ENCODE results near the gene LRRC18.

LRRC18 gene

GRCh38 chr10:48884179-48885045 lies 55.2 kb downstream of the LRRC18 start:
- Histone ChIP-seq H3K27ac (ENCODE audit: extremely low read depth, low read depth, low read length) (no peak overlapping the region), H3K36me3 (ENCODE audit: control insufficient read depth in 2 of 2, insufficient read depth in 1 of 2, low read length in 2 of 2) (no peaks in the 10 kb centered on the region), H3K4me3 (ENCODE audit: low read depth, low read length) (no peak overlapping the region), H3K9me3 (ENCODE audit: control insufficient read depth, insufficient read depth, low read depth, low read length) (no peaks in the 10 kb centered on the region), H3K4me1 (ENCODE audit: control insufficient read depth, insufficient read depth, low read length) (no peaks in the 10 kb centered on the region)
- no peak for TF ChIP-seq KLF7 (tag by site-specific recombination; IDR thresholded peaks at IDR 0.05; ENCODE audit: borderline replicate concordance)
- TF ChIP-seq CTCF (tag by site-specific recombination; IDR thresholded peaks at IDR 0.05) = no peak
- TF ChIP-seq SALL2 (tag by site-specific recombination; IDR thresholded peaks at IDR 0.05; ENCODE audit: borderline replicate concordance) = no peak
- no peak for TF ChIP-seq ZNF704 (tag by site-specific recombination; IDR thresholded peaks at IDR 0.05)
- TF ChIP-seq HOXD13 (CRISPR knock-in tag; IDR thresholded peaks at IDR 0.05; ENCODE audit: borderline replicate concordance) = no peak
- no peak for TF ChIP-seq SP7 (tag by site-specific recombination; IDR thresholded peaks at IDR 0.05)
- TF ChIP-seq AEBP2 (tag by site-specific recombination; IDR thresholded peaks at IDR 0.05; ENCODE audit: borderline replicate concordance) = no peak
- TF ChIP-seq ZNF202 (tag by site-specific recombination; IDR thresholded peaks at IDR 0.05; ENCODE audit: borderline replicate concordance) = no peak
- ChIA-PET CTCF (interaction anchor here (0.8 to 2.4 kb wide), 5 partner anchors 11 to 628 kb away, joined by 3 to 7 read pairs (median 4); no protein-coding TSS in a partner anchor), POLR2A (no interaction called here)

GRCh38 chr10:48883701-48884100 lies 55.9 kb downstream of the LRRC18 start:
- Histone ChIP-seq H3K36me3 (ENCODE audit: control insufficient read depth in 2 of 2, insufficient read depth in 1 of 2, low read length in 2 of 2) (no peaks in the 10 kb centered on the region), H3K9me3 (ENCODE audit: control insufficient read depth, insufficient read depth, low read depth, low read length) (no peaks in the 10 kb centered on the region), H3K4me1 (ENCODE audit: control insufficient read depth, insufficient read depth, low read length) (no peaks in the 10 kb centered on the region), H3K27ac (ENCODE audit: extremely low read depth, low read depth, low read length) (no peak overlapping the region), H3K4me3 (ENCODE audit: low read depth, low read length) (no peak overlapping the region)
- POLR2A ChIA-PET = no interaction called here
- CTCF ChIA-PET = interaction anchor here (0.7 to 2.4 kb wide), 5 partner anchors 11 to 629 kb away, joined by 3 to 7 read pairs (median 4); no protein-coding TSS in a partner anchor
- no peak for TF ChIP-seq ZNF561 (tag by site-specific recombination; IDR thresholded peaks at IDR 0.05; ENCODE audit: borderline replicate concordance)
- no peak for TF ChIP-seq ZNF157 (tag by site-specific recombination; IDR thresholded peaks at IDR 0.05)
- no peak for TF ChIP-seq ZNF10 (tag by site-specific recombination; IDR thresholded peaks at IDR 0.05)
- no peak for TF ChIP-seq ZFP3 (tag by site-specific recombination; IDR thresholded peaks at IDR 0.05; ENCODE audit: low read depth)
- TF ChIP-seq ZNF639 (tag by site-specific recombination; IDR thresholded peaks at IDR 0.05) = no peak
- TF ChIP-seq BCL11B (tag by site-specific recombination; IDR thresholded peaks at IDR 0.05; ENCODE audit: low read depth) = no peak
- no peak for TF ChIP-seq CTCF (tag by site-specific recombination; IDR thresholded peaks at IDR 0.05)
- no peak for TF ChIP-seq ZBTB10 (tag by site-specific recombination; IDR thresholded peaks at IDR 0.05)
- TF ChIP-seq ZNF211 (tag by site-specific recombination; IDR thresholded peaks at IDR 0.05; ENCODE audit: low read depth) = no peak
- no peak for TF ChIP-seq PBX3 (CRISPR knock-in tag; IDR thresholded peaks at IDR 0.05)
- no peak for TF ChIP-seq ZNF837 (tag by site-specific recombination; IDR thresholded peaks at IDR 0.05)
- no peak for TF ChIP-seq ZNF37A (tag by site-specific recombination; IDR thresholded peaks at IDR 0.05)
- no peak for TF ChIP-seq ZNF777 (tag by site-specific recombination; IDR thresholded peaks at IDR 0.05; ENCODE audit: borderline replicate concordance)

All from HEK293 (cell line).